ENCODE data around the gene ZNF385C.

- TF ChIP-seq POLR2A (IDR thresholded peaks at IDR 0.05) (no peak), CTCF (IDR thresholded peaks at IDR 0.05) (no peak)
These were observed 19.3 kb upstream of the ZNF385C start for GRCh38 chr17:42117397-42118125.

All from breast epithelium (tissue), 3 donors.